OCI-LY7 (cell line): ENCODE data around the gene C1QTNF9. TPM values are rescaled to one million over a fixed set of nuclear protein-coding genes. Genes with fewer than 3 reads are reported as not detected.

Experiments used
- BruUV-seq: library from RNA; stranded (reverse); fragments of 400-500 nt; replicated peaks from 2 replicates; lab custom pipeline; 2021; lab: Mats Ljungman, UMichigan
- CTCF ChIA-PET: fragments of 300-600 bp; sonication (Branson Sonifier 250); formaldehyde crosslinking; loops from one replicate; lab custom pipeline; 2022; ENCODE audit warnings: antibody characterized with exemption; ENCODE audit not compliant: unreplicated experiment; lab: Charles Lee
- POLR2A ChIA-PET: fragments of 300-600 bp; sonication (Branson Sonifier 250); formaldehyde crosslinking; loops from one replicate; lab custom pipeline; 2022; ENCODE audit warnings: antibody characterized with exemption; lab: Charles Lee
- DNase-seq: peaks from one replicate; pipeline ENCODE4 v3.0.0-alpha.2; 2015; ENCODE audit warnings: low spot score
- H2AFZ ChIP-seq: fragments of 200-600 bp; sonication (generic), shearing (Covaris generic); 2 replicates; pipeline ENCODE4 v1.6.1; 2014; ENCODE audit warnings: mild to moderate bottlenecking, antibody characterized with exemption, low read length, moderate library complexity
- H3K27ac ChIP-seq: fragments of 200-600 bp; sonication (generic); 2 replicates; pipeline ENCODE4 v1.5.1; 2014; ENCODE audit warnings: mixed run types, low read depth, mild to moderate bottlenecking, moderate library complexity, low read length, inconsistent platforms; ENCODE audit not compliant: poor library complexity, severe bottlenecking
- H3K36me3 ChIP-seq: fragments of 200-600 bp; sonication (generic); 2 replicates; pipeline ENCODE4 v1.6.1; 2014; ENCODE audit warnings: mild to moderate bottlenecking, antibody characterized with exemption, low read length, moderate library complexity, mixed read lengths; ENCODE audit not compliant: insufficient read depth
- H3K4me1 ChIP-seq: fragments of 200-600 bp; sonication (generic); 2 replicates; pipeline ENCODE4 v1.5.1; 2014; ENCODE audit warnings: mild to moderate bottlenecking, low read length; ENCODE audit not compliant: insufficient read depth, poor library complexity, severe bottlenecking
- H3K4me2 ChIP-seq: fragments of 200-600 bp; sonication (generic); 2 replicates; pipeline ENCODE4 v1.6.1; 2014; ENCODE audit warnings: mild to moderate bottlenecking, low read length
- H3K4me3 ChIP-seq: fragments of 200-600 bp; sonication (generic); 2 replicates; pipeline ENCODE4 v1.5.1; 2014; ENCODE audit warnings: mild to moderate bottlenecking, low read depth, low read length; ENCODE audit not compliant: poor library complexity, severe bottlenecking
- H3K79me2 ChIP-seq: fragments of 200-600 bp; sonication (generic); 2 replicates; pipeline ENCODE4 v1.6.1; 2016; ENCODE audit warnings: low read depth, mild to moderate bottlenecking, low read length, moderate library complexity, mixed read lengths; ENCODE audit not compliant: insufficient read depth
- H3K9me2 ChIP-seq: fragments of 200-600 bp; sonication (generic); 2 replicates; pipeline ENCODE4 v1.6.1; 2016; ENCODE audit warnings: mild to moderate bottlenecking, low read length, mixed read lengths; ENCODE audit not compliant: insufficient read depth
- H3K9me3 ChIP-seq: fragments of 200-600 bp; sonication (generic); 2 replicates; pipeline ENCODE4 v1.6.1; 2014; ENCODE audit warnings: mild to moderate bottlenecking, mixed run types, low read length, mixed read lengths
- H4K20me1 ChIP-seq: fragments of 200-600 bp; sonication (generic); 2 replicates; pipeline ENCODE4 v1.6.1; 2014; ENCODE audit warnings: mild to moderate bottlenecking, antibody characterized with exemption, low read length, moderate library complexity, mixed read lengths; ENCODE audit not compliant: insufficient read depth
- EZH2phosphoT487 ChIP-seq: fragments of 200-600 bp; sonication (generic); IDR thresholded peaks from 2 replicates; pipeline ENCODE4 v1.6.1; 2018; ENCODE audit warnings: low read depth, borderline replicate concordance, mild to moderate bottlenecking, mixed run types, antibody characterized with exemption, low read length, moderate library complexity, mixed read lengths
- intact Hi-C: fragments of 100-400 bp; cut with micrococcal nuclease; formaldehyde crosslinking; loops from one replicate; pipeline ENCODE4 v1.10.0; 2022; ENCODE audit not compliant: unreplicated experiment
- total RNA-seq, 2 experiments: library from RNA; depleted of rRNA in 1 of 2; stranded (reverse); fragments of >200 nt in 1 of 2; shearing (Covaris generic) in 1 of 2; gene quantifications; 2 replicates each; pipeline ENCODE4 v1.2.3, GENCODE V29; 2014 to 2022
- TF ChIP-seq, protein P1 (sequence below): fragments of 200-600 bp; sonication (generic); conservative IDR thresholded peaks from 2 replicates; pipeline ENCODE4 v1.5.1; 2014; ENCODE audit warnings: mild to moderate bottlenecking, antibody characterized with exemption, low read length, moderate library complexity, mixed read lengths

C1QTNF9 gene
- total RNA-seq, 2 experiments from 2014 or later, result not detected

DNA sequence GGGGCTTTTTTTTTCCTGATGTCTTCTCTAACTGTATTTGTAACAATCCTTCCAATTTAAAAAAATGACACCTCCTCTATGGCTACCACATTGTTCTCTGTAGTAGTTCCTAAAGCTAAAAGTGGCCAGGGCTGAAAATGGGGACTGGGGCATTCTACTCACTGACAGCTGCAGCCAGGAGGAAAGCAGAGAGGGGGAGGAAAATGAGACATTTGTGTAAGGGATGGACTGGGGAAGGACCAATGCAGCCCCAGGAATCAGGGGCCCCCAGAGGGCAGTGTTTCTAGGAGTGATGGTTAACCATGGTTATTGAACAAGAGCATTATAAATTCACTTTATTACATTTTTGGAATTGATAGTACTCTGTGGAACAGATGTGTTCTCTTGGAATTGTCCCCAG is 34.3 kb upstream of the C1QTNF9 start:
- ChIA-PET POLR2A (interaction anchor here (0.7 to 1.1 kb wide), 2 partner anchors 34 to 42 kb away, joined by 3 to 4 read pairs; no protein-coding TSS in a partner anchor), CTCF (no interaction called here)
- H3K79me2 ChIP-seq, result no peaks in the 10 kb centered on the region
- no peaks in the 10 kb centered on the region for H3K9me3 ChIP-seq
- no peaks in the 10 kb centered on the region for H3K36me3 ChIP-seq
- H4K20me1 ChIP-seq, result no peaks in the 10 kb centered on the region
- no peaks in the 10 kb centered on the region for H3K9me2 ChIP-seq
- no peak for DNase-seq
- H3K4me3 ChIP-seq, result no peak overlapping the region
- H3K4me2 ChIP-seq, result no peak overlapping the region
- H3K27ac ChIP-seq, result no peak overlapping the region
- H3K4me1 ChIP-seq, result no peaks in the 10 kb centered on the region
- BruUV-seq, result no TSS peak
- intact Hi-C loops, result no loop called here
- TF ChIP-seq, protein P1, sequence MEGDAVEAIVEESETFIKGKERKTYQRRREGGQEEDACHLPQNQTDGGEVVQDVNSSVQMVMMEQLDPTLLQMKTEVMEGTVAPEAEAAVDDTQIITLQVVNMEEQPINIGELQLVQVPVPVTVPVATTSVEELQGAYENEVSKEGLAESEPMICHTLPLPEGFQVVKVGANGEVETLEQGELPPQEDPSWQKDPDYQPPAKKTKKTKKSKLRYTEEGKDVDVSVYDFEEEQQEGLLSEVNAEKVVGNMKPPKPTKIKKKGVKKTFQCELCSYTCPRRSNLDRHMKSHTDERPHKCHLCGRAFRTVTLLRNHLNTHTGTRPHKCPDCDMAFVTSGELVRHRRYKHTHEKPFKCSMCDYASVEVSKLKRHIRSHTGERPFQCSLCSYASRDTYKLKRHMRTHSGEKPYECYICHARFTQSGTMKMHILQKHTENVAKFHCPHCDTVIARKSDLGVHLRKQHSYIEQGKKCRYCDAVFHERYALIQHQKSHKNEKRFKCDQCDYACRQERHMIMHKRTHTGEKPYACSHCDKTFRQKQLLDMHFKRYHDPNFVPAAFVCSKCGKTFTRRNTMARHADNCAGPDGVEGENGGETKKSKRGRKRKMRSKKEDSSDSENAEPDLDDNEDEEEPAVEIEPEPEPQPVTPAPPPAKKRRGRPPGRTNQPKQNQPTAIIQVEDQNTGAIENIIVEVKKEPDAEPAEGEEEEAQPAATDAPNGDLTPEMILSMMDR, result no peak
- TF ChIP-seq EZH2phosphoT487, result no peak
- H2AFZ ChIP-seq, result no peak overlapping the region

DNA sequence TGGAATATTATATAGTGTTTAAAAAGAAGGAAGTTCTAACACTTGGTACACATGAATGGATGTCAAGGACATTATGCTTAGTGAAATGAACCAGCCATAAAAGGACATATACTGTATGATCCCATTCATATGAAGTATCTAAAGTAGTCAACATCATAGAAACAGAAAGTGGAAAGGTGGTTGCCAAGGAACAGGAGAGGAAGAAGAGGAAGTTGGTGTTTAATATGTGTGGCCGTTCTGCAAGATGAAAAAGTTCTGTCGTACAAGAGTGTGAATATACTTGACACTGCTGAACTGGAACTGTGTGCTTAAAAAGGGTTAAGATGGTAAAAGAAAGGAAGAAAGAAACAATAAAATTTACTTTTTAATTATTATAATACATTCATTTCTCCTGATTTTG is 33.1 kb upstream of the C1QTNF9 start:
- intact Hi-C loops, result no loop called here
- H2AFZ ChIP-seq, result no peak overlapping the region

DNA sequence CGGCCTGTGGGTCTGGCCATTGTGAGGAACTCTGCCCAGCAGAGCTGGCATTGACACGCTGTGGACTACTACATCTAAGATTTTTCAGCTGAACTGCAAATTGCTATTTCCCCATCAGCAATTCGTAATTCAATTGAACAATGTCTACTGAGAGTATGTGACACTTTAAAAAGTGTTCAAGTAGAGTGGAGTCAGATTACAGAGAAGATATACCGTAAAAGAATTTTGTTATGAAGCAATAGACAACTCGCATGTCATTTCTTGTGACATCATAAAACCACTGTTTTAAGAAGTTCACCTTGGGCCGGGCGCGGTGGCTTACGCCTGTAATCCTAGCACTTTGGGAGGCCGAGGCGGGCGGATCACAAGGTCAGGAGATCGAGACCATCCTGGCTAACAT is 32.5 kb upstream of the C1QTNF9 start:
- ChIA-PET CTCF (no interaction called here), POLR2A (interaction anchor here (0.6 to 0.7 kb wide), 2 partner anchors 17 to 83 kb away, joined by 3 read pairs; no protein-coding TSS in a partner anchor)
- no peak overlapping the region for H3K27ac ChIP-seq
- no peak overlapping the region for H2AFZ ChIP-seq
- no peaks in the 10 kb centered on the region for H3K4me1 ChIP-seq
- BruUV-seq, result no TSS peak
- no peak overlapping the region for H3K4me2 ChIP-seq
- H4K20me1 ChIP-seq, result no peaks in the 10 kb centered on the region
- DNase-seq, result no peak
- H3K9me3 ChIP-seq, result no peaks in the 10 kb centered on the region
- H3K9me2 ChIP-seq, result no peaks in the 10 kb centered on the region
- no peaks in the 10 kb centered on the region for H3K36me3 ChIP-seq
- intact Hi-C loops, result no loop called here
- TF ChIP-seq, protein P1, result no peak
- TF ChIP-seq EZH2phosphoT487, result no peak
- no peak overlapping the region for H3K4me3 ChIP-seq
- no peaks in the 10 kb centered on the region for H3K79me2 ChIP-seq

More for the DNA sequence above, 33.1 kb upstream of the C1QTNF9 start:
- no TSS peak for BruUV-seq
- Histone ChIP-seq H3K9me3 (no peaks in the 10 kb centered on the region), H3K36me3 (no peaks in the 10 kb centered on the region), H3K27ac (no peak overlapping the region), H3K4me2 (no peak overlapping the region), H3K9me2 (no peaks in the 10 kb centered on the region), H3K4me1 (no peaks in the 10 kb centered on the region), H3K79me2 (no peaks in the 10 kb centered on the region), H3K4me3 (no peak overlapping the region), H4K20me1 (no peaks in the 10 kb centered on the region)
- CTCF ChIA-PET, result no interaction called here
- no peak for TF ChIP-seq EZH2phosphoT487
- TF ChIP-seq, protein P1, result no peak
- POLR2A ChIA-PET, result no interaction called here
- DNase-seq, result no peak
